Testis (tissue), 3 donors: ENCODE results near the gene IL13RA1. TPM values are rescaled to one million over a fixed set of nuclear protein-coding genes. Genes with fewer than 3 reads are reported as not detected.
"Not testable (repeated sequence)": the region's sequence is repeated elsewhere in the genome, so short reads cannot be mapped to it uniquely, and the experiment has no call there.

ENCODE experiments used
- DNase-seq: peaks from one replicate; pipeline ENCODE4 v3.0.0-alpha.2; 2019
- H3K27ac ChIP-seq, 2 donors: fragments of 200-600 bp; sonication (generic); one replicate each; pipeline ENCODE4 v1.5.1; 2019
- H3K27me3 ChIP-seq: fragments of 200-600 bp; sonication (generic); one replicate; pipeline ENCODE4 v1.5.1; 2019
- H3K36me3 ChIP-seq: fragments of 200-600 bp; sonication (generic); one replicate; pipeline ENCODE4 v1.5.1; 2017; ENCODE audit warnings: low read depth; ENCODE audit errors: missing control alignments
- H3K4me1 ChIP-seq: fragments of 200-600 bp; sonication (generic); one replicate; pipeline ENCODE4 v1.5.1; 2019
- H3K4me3 ChIP-seq, 2 donors: fragments of 200-600 bp; sonication (generic); one replicate each; pipeline ENCODE4 v1.5.1; 2017 to 2019
- H3K9me3 ChIP-seq: fragments of 200-600 bp; sonication (generic); one replicate; pipeline ENCODE4 v1.5.1; 2017
- POLR2A ChIP-seq: fragments of 450-650 bp; IDR thresholded peaks from one replicate; pipeline ENCODE4 v1.6.1; 2017; ENCODE audit warnings: antibody characterized with exemption, mild to moderate bottlenecking, moderate library complexity
- WGBS, 2 donors: methylation state at CpG; one replicate each; pipeline ENCODE4 v1.1.5; 2018; 5-methylcytosine and 5-hydroxymethylcytosine counted together
- intact Hi-C: fragments of 100-400 bp; cut with DNase I; formaldehyde crosslinking; loops from one replicate; pipeline ENCODE4 v1.15.1; 2023; ENCODE audit warnings: low total_unique reads
- polyA plus RNA-seq: library from polyadenylated mRNA; stranded (reverse); fragments of 350-450 nt; fragmentation: Illumina TruSeq; extraction: RNeasy Lipid Tissue Mini Kit (QIAGEN cat#74804); gene quantifications from one replicate; pipeline ENCODE4 v1.2.3, GENCODE V29; 2014; ENCODE audit warnings: low read depth, low replicate concordance; ENCODE audit not compliant: insufficient read depth
- total RNA-seq, 2 donors: library from RNA; depleted of rRNA; stranded (reverse); fragments of >200 nt; gene quantifications; one replicate each; pipeline ENCODE4 v1.2.3, GENCODE V29; 2016
- TF ChIP-seq, protein P1 (sequence below), 3 experiments: fragments of 450-650 bp in 2 of 3; fragments of 200-600 bp in 1 of 3; sonication (generic) in 1 of 3; IDR thresholded peaks; one replicate each; pipeline ENCODE4 v1.5.1; 2016 to 2019; ENCODE audit warnings: antibody characterized with exemption in 3 of 3, mild to moderate bottlenecking in 2 of 3, moderate library complexity in 1 of 3

IL13RA1 gene
- total and polyA plus RNA-seq, 3 donors from 2014 or later, result 28.8 to 37.4 (median 30.7) TPM

DNA sequence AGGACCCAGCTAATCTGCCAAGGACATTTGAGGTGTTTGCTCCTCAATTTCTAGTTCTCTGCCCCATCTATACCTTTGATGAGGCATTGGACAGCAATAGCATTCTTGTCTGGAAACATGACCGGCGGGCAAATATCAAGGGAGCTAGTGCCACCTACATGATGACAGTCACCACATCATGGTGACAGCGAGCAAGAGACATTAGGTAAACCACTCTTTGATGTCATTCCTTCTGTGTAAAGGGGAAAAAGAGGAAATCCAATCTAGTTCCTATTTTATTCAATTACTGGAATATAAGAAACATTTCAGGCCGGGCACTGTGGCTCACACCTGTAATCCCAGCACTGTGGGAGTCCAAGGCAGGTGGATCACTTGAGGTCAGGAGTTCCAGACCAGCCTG lies 20.7 kb upstream of the IL13RA1 start:
- WGBS, 2 donors, result 96 to 100% methylated on average over 1 to 4 of the region's 4 CpGs
- Histone ChIP-seq H3K4me3 (no peak overlapping the region), H3K9me3 (no peaks in the 10 kb centered on the region), H3K27me3 (no peaks in the 10 kb centered on the region), H3K4me1 (no peaks in the 10 kb centered on the region), H3K36me3 (no peaks in the 10 kb centered on the region), H3K27ac (no peak overlapping the region)
- DNase-seq, result no peak
- intact Hi-C loops, result no loop called here
- TF ChIP-seq, protein P1, sequence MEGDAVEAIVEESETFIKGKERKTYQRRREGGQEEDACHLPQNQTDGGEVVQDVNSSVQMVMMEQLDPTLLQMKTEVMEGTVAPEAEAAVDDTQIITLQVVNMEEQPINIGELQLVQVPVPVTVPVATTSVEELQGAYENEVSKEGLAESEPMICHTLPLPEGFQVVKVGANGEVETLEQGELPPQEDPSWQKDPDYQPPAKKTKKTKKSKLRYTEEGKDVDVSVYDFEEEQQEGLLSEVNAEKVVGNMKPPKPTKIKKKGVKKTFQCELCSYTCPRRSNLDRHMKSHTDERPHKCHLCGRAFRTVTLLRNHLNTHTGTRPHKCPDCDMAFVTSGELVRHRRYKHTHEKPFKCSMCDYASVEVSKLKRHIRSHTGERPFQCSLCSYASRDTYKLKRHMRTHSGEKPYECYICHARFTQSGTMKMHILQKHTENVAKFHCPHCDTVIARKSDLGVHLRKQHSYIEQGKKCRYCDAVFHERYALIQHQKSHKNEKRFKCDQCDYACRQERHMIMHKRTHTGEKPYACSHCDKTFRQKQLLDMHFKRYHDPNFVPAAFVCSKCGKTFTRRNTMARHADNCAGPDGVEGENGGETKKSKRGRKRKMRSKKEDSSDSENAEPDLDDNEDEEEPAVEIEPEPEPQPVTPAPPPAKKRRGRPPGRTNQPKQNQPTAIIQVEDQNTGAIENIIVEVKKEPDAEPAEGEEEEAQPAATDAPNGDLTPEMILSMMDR (IDR thresholded peaks at IDR 0.05), result no peak
- TF ChIP-seq POLR2A, result no peak

DNA sequence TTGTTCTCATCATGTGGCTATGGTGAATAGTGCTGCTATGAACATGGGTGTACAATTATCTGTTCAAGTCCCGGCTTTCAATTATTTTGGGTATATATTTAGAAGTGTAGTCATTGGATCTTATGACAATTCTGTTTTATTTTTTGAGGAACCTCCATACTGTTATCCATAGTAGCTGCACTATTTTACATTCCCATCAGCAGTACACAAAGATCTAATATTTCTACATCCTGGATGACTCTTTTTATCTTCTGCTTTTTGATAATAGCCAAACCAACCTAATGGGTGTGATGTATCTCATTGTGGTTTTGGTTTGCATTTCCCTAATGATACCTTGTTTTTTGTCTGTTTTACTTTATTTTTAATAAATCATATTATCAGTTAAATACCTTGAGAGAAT lies 12.9 kb upstream of the IL13RA1 start:
- no peaks in the 10 kb centered on the region for H3K4me1 ChIP-seq
- no peak overlapping the region for H3K27ac ChIP-seq
- TF ChIP-seq POLR2A, result no peak
- TF ChIP-seq, protein P1 (IDR thresholded peaks at IDR 0.05), result no peak
- no peaks in the 10 kb centered on the region for H3K27me3 ChIP-seq
- intact Hi-C loops, result no loop called here
- DNase-seq, result no peak
- 88 to 100% methylated on average over 1 of the region's 1 CpG for WGBS, 2 donors
- no peaks in the 10 kb centered on the region for H3K36me3 ChIP-seq
- no peaks in the 10 kb centered on the region for H3K9me3 ChIP-seq
- no peak overlapping the region for H3K4me3 ChIP-seq

DNA sequence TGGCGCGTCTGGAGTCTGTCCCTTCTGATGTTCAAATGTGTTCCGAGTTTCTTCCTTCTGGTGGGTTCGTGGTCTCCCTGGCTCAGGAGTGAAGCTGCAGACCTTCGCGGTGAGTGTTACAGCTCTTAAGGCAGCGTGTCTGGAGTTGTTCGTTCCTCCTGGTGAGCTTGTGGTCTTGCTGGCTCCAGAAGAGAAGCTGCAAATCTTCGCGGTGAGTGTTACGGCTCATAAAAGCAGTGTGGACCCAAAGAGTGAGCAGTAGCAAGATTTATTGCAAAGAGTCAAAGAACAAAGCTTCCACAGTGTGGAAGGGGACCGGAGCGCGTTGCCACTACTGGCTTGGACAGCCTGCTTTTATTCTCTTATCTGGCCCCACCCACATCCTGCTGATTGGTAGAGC lies 11.5 kb upstream of the IL13RA1 start:
- WGBS, 2 donors, result 85 to 88% methylated on average over 9 to 12 of the region's 14 CpGs
- DNase-seq, H3K9me3 ChIP-seq, intact Hi-C loops, H3K4me1 ChIP-seq, H3K27me3 ChIP-seq, H3K36me3 ChIP-seq, H3K27ac ChIP-seq, H3K4me3 ChIP-seq: not testable (repeated sequence)

DNA sequence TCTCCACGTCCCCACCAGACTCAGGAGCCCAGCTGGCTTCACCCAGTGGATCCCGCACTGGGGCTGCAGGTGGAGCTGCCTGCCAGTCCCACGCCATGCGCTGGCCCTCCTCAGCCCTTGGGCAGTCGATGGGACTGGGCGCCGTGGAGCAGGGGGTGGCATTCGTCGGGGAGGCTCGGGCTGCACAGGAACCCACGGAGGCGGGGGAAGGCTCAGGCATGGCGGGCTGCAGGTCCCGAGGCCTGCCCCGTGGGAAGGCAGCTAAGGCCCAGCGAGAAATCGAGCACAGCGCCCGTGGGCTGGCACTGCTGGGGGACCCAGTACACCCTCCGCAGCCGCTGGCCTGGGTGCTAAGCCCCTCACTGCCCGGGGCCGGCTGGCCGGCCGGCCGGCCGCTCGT lies 10.6 kb upstream of the IL13RA1 start:
- H3K4me3 ChIP-seq, DNase-seq, H3K27ac ChIP-seq, H3K36me3 ChIP-seq, H3K27me3 ChIP-seq, intact Hi-C loops, H3K4me1 ChIP-seq, H3K9me3 ChIP-seq: not testable (repeated sequence)
- WGBS, 2 donors, result 79% methylated on average over 11 of the region's 28 CpGs; no CpG with 5 or more reads in 1 of the 2 donors

DNA sequence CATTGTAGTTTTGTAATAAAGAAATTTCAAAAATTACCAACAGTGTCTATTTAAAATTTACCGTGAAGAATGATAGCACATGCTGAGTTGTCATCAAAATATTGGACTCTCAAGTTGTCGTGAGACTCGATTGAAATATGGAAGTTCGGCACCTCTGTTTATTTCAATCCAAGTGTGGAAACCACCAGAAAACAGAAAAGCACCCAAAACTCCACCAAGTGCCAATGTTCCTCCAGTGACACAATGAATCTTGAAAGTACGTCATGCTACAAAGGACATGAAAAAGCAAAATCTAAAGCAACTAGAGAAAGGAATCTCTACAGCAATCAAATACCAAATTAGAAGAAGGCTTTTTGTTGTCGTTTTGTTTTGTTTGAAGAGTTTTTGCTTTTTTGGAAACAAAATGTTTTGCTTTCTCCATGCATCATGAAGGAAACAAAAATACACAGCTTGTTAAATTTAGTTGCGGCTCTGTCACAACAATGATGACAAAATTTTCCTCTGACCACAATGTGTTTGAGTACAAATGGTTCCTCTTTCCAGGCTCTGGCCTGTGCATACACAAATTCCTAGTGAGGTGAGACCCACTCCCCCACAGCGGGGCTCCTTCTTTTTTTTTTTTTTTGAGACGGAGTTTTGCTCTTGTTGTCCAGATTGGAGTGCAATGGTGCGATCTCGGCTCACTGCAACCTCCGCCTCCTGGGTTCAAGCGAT lies 9.6 kb upstream of the IL13RA1 start:
- no peak overlapping the region for H3K4me3 ChIP-seq
- H3K4me1 ChIP-seq, result no peaks in the 10 kb centered on the region
- no peaks in the 10 kb centered on the region for H3K9me3 ChIP-seq
- H3K27ac ChIP-seq, result no peak overlapping the region
- TF ChIP-seq, protein P1 (IDR thresholded peaks at IDR 0.05), result no peak
- no peak for TF ChIP-seq POLR2A
- WGBS, 2 donors, result 83 to 88% methylated on average over 13 of the region's 13 CpGs
- H3K36me3 ChIP-seq, result no peaks in the 10 kb centered on the region
- no peak for DNase-seq
- no peaks in the 10 kb centered on the region for H3K27me3 ChIP-seq
- intact Hi-C loops, result no loop called here

DNA sequence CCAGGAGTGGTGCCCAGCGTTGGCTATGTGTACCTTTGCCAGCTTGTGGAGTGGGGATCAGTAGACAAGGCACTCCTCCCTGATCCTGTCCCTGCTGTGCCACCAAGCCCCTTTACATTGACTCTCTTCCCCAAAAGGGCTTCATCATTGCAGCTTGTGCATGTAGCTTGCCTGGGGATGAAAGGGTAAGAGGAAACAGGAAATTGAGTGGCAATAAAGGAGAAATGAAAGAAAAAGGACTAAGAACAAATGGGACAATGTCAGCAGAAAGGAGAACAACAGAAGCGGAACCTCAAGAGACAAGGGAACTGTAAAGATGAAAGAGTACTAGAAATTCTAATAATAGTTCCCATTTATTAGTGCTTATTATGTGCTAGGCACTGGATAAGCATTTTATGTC lies 8.7 kb upstream of the IL13RA1 start:
- no peaks in the 10 kb centered on the region for H3K4me1 ChIP-seq
- H3K36me3 ChIP-seq, result no peaks in the 10 kb centered on the region
- intact Hi-C loops, result no loop called here
- 80 to 92% methylated on average over 2 of the region's 2 CpGs for WGBS, 2 donors
- TF ChIP-seq, protein P1 (IDR thresholded peaks at IDR 0.05), result no peak
- H3K4me3 ChIP-seq, result no peak overlapping the region
- H3K27me3 ChIP-seq, result no peaks in the 10 kb centered on the region
- no peak overlapping the region for H3K27ac ChIP-seq
- DNase-seq, result no peak
- H3K9me3 ChIP-seq, result no peaks in the 10 kb centered on the region
